Urothelium cell line (cell line): ENCODE results near the gene USP24.
"Not testable (repeated sequence)": the region's sequence is repeated elsewhere in the genome, so short reads cannot be mapped to it uniquely, and the experiment has no call there.

Source experiments
- DNase-seq: peaks from one replicate; pipeline ENCODE4 v3.0.0; 2011; ENCODE audit warnings: low spot score, mixed read lengths
- FAIRE-seq: peaks from 2 replicates; lab custom pipeline; 2011; peaks lifted over from hg19 to GRCh38; lab: Jason Lieb, UNC

USP24 gene

DNA sequence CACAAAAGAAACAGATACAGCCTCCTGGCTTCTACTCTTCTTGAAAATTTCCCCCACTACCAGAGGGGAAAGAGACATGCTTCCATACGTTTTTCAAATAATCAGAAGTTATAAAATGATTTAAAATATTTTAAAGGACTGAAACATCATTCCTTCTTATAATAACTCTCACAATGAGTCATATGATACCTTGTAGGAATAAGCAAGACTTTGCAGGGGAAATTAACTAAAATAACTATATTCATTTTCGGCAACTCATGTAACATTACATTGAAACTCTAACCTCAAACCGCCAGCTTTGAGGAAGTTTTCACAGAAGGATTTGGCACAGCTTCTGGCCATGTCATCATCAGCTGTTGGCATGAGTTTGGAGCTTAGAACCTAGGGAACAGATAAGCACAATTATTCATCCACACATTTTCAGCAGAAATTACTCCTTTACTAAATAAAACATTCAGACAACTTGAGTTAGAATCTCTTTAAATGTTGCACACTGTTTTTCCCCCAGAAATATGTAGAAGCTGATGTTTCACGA is 85.9 kb downstream of the USP24 start:
- no peak for FAIRE-seq
- no peak for DNase-seq

DNA sequence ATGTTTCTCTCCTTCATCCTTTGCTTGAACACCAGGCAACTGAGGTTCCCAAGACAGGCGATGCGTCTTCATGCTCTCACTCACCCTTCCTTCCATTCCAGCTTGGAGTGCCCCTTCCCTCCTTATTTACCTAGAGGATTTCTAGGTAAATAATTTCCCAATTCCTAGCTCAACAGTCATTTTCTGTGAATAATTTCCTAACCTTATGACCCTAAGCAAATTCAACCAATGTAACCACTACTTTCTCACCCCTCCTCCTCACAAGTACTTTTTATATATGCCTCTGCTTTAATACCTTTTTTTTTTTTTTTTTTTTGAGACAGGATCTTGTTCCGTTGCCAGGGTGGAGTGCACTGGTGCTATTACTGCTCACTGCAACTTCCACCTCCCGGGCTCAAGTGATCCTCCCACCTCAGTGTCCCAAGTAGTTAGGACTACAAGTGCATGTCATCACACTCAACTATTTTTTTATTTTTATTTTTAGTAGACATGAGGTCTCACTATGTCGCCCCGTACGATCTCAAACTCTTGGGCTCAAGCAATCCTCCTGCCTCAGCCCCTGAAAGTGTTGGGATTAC is 86.7 kb downstream of the USP24 start:
- DNase-seq, result no peak
- no peak for FAIRE-seq

DNA sequence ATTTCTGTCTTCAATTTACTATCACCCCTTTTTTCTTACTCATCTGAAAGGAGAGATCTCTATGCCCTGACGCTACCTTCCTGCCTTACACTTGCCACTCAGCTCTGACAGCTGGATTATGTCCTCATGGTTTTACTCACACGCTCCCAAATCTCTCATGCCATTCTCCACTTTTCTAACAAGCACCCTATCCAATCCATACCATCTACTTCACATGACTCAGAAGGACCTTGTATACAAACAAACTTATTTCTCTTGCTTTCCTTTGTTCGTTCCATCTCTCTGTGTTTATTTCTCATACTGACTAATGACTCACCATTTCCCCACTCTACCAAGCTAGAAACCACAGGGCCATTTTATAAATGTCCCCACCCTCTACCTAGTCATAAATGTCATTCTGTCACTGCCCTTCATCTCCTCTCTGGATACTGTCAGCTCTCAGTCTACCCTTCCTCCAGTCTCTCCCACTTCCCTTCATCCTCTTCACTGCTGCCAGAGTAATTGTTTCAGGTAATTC is 87.3 kb downstream of the USP24 start:
- FAIRE-seq (no peak), DNase-seq (peak; percentile 4)

- DNase-seq, result no peak
- no peak for FAIRE-seq
Observed at GRCh38 chr1:55124470-55124869, 90.7 kb downstream of the USP24 start.

- FAIRE-seq (no peak), DNase-seq (no peak)
Observed at GRCh38 chr1:55120538-55120937, 94.6 kb downstream of the USP24 start.

GRCh38 chr1:55118651-55119329 is 96.4 kb downstream of the USP24 start:
- no peak for FAIRE-seq
- no peak for DNase-seq

DNA sequence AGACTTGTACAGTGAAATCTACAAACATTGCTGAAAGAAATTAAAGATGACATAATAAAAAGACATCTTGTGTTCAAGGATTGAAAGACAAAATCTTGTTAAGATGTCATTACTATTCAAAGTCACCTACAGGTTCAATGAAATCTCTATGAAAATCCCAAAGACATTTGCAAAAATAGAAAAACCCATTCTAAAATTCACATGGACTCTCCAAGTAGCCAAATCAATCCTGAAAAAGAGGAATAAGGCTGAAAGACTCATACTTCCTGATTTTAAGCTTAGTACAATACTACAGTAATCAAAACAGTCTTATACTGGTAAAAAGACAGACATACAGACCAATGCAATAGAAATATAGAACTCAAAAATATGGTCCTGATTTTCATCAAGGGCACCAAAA is 97.2 kb downstream of the USP24 start:
- FAIRE-seq, result no peak
- no peak for DNase-seq

GRCh38 chr1:55109005-55109404 is 106.2 kb downstream of the USP24 start:
- DNase-seq, FAIRE-seq: not testable (repeated sequence)

DNA sequence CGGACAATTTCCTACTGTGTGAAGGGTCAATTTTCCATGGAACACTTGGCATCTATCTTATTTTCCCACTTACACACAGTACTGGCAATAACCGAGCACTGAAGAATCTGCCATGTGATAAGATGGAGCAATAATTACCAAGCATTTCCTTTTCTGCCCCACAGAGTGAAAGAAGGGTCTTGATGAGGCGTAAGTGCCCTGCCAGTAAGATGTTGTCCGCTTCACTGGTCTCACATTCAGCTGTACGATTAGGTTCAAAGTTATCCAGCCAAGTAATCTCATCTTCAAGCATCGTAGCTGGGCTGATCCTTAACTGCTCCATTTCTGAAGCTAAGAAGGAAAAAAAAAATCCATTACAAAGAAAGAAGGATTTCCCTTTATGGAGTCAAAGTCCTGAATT is 108.1 kb downstream of the USP24 start:
- DNase-seq (no peak), FAIRE-seq (no peak)

DNA sequence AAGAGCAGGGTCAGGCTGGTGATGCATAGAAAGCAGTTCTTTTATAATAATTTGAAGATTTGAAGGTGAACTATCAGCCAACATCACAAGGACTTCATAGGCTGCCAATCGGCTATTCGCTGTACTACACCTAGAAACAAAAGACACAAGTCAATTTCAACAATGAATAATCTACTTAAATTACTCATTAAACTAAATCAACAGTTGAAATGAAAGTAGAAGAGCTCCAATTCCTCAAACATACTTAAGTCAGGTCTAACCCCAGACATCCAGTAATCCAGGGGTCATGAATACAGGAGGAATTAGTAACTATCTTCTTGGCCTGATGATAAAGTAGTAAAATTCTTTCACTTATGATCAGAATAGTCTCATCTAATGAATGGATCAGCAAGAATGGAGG is 111.3 kb downstream of the USP24 start:
- FAIRE-seq (no peak), DNase-seq (no peak)

GRCh38 chr1:55095095-55095494 is 120.1 kb downstream of the USP24 start:
- DNase-seq, result no peak
- no peak for FAIRE-seq

DNA sequence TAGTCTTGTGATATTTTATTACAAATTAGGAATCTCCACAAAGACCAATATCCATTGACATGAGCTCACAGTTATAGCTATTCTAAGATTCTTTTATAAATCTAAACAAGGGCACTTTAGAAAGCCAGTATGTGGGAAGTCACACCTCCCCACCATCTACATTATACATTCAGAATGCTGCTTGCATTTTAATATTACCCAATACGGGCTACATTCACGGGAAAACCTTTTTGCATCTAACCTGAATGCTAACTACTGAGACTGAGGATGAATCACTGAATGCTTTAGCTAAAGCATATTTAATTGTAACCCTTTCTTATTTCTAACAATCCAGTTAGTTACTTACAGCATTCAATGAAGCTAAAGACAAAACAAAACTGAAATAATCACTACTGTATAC is 122.7 kb downstream of the USP24 start:
- DNase-seq, result no peak
- FAIRE-seq, result no peak

DNA sequence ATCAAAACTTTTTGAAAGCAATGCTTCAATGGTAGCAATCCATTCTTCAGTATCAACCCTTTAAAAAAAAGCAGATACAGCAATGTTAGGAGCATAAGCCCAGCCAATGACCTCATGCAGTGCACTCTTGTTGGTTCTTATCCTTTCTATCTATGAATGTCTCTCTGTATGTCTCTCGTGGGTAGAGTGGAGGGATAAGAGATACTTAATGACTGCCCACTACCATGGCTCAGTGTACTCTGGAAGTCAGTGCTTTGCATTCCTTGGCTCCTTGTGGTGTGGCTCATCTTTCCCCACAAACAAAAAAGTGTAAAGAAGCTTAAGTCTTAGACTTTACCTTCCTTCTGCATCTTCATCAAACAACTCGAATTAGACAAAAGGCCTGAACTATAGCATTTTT is 125.5 kb downstream of the USP24 start:
- FAIRE-seq (no peak), DNase-seq (no peak)

DNA sequence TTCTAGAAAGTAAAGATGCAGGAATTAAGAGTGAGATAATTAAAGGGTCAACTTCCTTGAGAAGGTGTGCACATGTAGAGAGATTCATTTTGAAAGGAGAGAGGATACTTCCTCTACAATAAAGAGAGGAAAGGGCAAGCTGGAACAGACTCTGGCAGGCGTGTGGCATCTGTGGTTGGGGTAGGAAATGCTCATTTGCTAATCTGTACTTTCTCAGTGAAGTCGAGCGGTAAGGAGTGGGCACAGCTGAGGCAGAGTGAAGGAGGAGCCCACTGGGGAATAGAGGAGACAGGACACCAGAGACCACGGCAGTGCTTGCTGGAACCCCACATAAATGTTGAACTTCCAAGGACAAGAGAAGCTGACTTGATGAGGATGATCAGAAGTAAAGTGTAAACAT is 126.8 kb downstream of the USP24 start:
- DNase-seq (no peak), FAIRE-seq (no peak)

- DNase-seq (no peak), FAIRE-seq (no peak)
Observed at GRCh38 chr1:55087439-55087838, 127.7 kb downstream of the USP24 start.

GRCh38 chr1:55084257-55084656 is 130.9 kb downstream of the USP24 start:
- DNase-seq (no peak), FAIRE-seq (no peak)

DNA sequence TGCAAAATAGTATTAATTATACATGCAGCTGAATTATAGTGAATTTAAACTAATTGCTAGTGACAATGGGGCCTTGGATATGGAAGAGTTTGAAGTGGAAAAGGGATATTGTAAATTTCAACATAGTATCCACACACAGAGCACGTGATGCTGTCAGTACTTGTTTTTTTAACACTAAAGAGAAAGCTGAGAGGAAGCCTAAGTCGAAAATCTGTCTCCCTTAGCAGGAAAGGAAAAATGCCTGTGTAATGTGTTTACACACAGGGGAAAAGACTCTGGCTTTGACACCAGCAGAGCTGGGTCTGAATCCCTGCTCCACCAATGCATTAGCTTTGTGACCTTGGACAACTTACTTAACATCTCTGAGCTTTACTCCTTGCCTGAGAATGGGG is 133.3 kb downstream of the USP24 start:
- FAIRE-seq, result no peak

GRCh38 chr1:55081188-55081904 is 133.8 kb downstream of the USP24 start:
- DNase-seq (peak; percentile 64), FAIRE-seq (no peak)

More for the DNA sequence above, 133.3 kb downstream of the USP24 start:
- no peak for DNase-seq

DNA sequence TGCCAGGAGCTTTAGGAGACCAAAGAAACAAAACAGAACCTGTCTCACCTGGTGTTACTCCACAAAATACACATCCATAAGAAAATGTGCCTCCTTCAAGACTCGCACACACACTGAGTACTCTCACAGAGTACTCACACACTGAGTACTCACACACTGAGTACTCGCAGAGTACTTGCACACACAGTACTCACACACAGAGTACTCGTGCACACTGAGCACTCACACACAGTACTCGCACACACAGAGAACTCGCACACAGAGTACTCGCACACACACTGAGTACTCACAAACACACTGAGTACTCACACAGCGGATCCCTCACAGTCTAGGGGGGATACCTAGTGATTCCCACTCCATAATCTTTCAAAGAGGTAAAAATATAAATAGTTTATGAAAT is 135.5 kb downstream of the USP24 start:
- no peak for DNase-seq
- peak; percentile 9 for FAIRE-seq

DNA sequence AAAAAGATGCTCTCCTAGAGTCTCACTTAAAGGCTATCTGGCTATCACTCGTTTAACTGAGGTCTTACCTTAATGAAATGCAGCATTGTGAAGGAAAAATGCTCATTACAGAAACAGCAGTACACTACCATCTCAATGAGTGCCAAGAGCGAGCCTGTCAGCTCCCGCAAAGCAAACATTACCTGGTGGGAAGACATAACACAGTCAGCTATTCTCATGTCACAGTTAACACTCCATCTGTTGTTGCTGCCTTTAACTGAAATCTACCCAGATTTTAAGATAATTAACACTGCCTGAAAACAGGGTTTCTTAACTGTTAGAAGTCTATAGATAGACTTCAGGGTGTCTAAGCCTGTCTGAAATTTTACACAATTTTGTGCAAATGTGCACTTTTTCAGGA is 136.7 kb downstream of the USP24 start:
- DNase-seq, result no peak
- FAIRE-seq, result no peak

GRCh38 chr1:55076356-55076755 is 138.8 kb downstream of the USP24 start:
- no peak for DNase-seq
- no peak for FAIRE-seq

DNA sequence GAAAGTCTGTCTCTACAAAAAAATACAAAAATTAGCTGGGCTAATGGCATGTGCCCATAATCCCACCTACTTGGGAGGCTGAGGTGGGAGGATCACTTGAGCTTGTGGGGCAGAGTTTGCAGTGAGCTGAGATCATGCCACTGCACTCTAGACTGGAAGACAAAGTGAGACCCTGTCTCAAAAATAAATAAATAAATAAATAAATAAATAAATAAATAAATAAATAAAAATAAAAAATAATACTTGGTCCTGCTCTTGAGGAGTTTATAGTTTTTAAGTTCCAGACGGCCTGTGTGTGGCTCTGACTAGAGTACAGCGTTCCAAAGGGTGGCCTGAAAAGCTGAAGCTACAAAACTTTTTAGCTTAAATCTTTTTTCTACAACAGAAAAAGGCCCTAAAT is 140.7 kb downstream of the USP24 start:
- no peak for DNase-seq
- FAIRE-seq, result no peak
